Medulla oblongata (tissue), 1 donor: ENCODE data around the gene RPN1.
"Not testable (repeated sequence)": the region's sequence is repeated elsewhere in the genome, so short reads cannot be mapped to it uniquely, and the experiment has no call there.

Experiments used
- DNase-seq: peaks from one replicate; pipeline ENCODE4 v3.0.0-alpha.2; 2015; ENCODE audit errors: extremely low spot score

The RPN1 gene

DNA sequence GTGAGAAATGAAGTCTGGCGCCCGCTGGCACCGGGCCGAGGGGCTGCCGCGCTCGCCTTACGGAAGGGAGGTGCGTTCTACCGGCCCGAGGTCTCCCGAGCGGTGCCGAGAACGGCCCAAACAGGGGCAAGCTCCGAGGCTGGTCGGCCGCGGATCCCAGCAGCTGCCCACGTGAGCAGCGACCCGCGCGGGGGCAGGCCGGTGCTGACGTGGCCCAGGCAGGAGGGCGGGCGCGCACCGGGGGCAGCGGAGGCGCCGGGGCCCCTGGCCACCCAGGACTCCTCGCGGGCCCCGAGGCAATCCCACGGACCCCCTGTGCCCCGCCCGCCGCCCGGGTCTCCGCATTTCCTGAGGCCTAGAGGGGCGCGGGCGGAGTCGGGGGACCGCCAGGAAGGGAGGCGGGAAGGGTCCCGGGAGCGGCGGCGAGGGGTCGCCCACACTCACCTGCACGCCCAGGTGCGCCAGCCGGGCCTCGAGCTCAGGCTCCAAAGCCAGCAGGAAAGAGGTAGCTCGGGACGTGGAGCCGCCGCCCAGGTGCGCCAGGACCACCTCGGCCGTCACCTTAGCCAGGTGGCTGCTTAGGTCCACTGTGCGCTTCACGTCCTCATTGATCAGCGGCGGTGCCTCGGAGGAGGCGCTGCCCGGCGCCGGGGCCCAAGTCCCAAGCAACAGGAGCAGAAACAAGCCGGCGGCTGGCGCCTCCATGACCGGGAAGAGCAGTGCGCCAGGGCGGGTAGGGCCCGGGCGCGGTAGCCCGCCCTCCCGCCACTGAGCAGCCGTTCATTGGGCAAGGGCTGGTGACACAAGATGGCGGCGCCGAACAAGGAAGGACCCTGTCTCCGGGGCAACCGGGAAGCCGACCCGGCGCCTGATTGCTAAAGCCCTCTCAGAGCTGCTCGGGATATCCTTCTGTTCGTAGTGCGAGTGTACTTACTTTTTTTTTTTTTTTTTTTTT, at the start of gene RPN1:
TSS of gene RPN1 (minus strand) at position 723 of the 955 bp plus-strand sequence. CDS start at position 705, 18 bp downstream.
- DNase-seq, result peak; percentile 94

GRCh38 chr3:128698211-128699047, 47.8 kb upstream of the RPN1 start:
- DNase-seq, result peak; percentile 33

DNA sequence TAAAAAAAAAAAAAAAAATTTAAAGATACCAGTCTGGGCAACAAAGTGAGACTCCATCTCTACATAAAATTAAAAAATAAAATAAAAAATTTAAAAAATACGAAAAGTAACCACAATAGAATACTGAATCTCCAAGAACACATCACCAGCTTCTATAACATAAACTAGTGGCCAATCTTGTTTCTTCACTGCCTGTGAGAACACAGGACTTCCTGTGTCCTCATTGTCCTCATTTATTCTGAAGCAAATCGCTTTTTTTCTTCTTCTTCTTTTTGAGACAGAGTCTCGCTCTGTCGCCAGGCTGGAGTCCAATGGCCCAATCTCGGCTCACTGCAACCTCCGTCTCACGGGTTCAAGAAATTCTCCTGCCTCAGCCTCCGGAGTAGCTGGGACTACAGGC, 46.7 kb upstream of the RPN1 start:
- no peak for DNase-seq

DNA sequence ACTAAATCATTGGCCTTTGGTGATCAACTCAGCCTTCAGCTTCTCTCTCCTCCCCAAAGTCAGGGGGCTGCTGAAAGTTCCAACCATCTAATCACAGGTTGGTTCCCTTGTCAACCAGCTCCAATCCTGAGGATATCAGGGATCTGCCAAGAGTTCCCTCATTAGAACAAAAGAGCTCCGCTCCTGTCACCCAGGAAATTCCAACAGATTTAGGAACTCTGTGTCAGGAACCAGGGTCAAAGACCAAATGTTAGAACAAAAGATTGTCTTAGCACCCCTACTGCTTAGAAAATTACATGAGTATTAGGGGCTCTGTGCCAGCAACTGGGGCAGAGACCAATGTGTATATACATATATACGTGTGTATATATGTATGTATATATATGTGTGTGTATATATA, 43.1 kb upstream of the RPN1 start:
- no peak for DNase-seq

GRCh38 chr3:128689060-128689459, 38.4 kb upstream of the RPN1 start:
- DNase-seq, result no peak

- no peak for DNase-seq
Observed at GRCh38 chr3:128686465-128686864, 35.8 kb upstream of the RPN1 start.

GRCh38 chr3:128684986-128685726, 34.5 kb upstream of the RPN1 start:
- DNase-seq, result no peak

- DNase-seq, result no peak
Observed at GRCh38 chr3:128683957-128684356, 33.3 kb upstream of the RPN1 start.

- DNase-seq, result peak; percentile 62
Observed at GRCh38 chr3:128681369-128681829, 30.8 kb upstream of the RPN1 start.

GRCh38 chr3:128680603-128681368, 30.2 kb upstream of the RPN1 start:
- DNase-seq, result peak; percentile 98

DNA sequence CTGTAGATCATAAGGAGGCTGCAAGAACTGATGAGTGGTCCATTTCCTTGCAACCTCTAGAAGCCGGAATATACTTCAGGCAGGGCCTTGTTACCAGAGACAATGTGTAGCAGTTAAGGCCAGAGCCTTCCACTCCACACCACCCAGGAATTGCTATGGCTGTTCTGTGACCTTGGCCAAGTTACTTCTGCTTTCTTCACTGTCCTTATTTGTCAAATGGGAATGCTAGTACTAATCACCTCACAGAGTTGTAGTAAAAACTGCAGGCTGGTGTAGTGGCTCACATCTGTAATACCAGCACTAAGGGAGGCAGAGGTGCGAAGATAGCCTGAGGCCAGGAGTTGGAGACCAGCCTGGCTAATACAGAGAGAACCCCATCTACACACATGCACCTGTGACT, 28.7 kb upstream of the RPN1 start:
- DNase-seq, result no peak

DNA sequence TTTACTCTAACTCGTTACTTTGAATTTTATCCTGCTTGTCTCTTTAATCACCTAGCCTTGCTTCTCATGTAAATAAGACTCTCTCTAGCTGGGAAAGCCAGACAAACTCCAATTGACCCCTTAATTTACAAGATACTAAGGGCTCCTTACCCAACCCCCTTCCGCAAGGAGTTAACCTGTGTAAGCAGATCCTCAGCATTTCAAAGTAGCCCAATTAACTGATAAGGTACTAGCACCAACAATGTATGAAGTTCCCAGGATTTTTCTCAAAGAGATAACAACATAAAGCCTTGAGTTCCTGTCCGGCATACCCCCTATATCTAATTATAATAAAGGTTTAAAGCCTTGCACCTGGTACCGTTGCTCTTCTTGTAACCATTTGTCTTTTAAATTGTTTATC, 25.2 kb upstream of the RPN1 start:
- not testable (repeated sequence) for DNase-seq

DNA sequence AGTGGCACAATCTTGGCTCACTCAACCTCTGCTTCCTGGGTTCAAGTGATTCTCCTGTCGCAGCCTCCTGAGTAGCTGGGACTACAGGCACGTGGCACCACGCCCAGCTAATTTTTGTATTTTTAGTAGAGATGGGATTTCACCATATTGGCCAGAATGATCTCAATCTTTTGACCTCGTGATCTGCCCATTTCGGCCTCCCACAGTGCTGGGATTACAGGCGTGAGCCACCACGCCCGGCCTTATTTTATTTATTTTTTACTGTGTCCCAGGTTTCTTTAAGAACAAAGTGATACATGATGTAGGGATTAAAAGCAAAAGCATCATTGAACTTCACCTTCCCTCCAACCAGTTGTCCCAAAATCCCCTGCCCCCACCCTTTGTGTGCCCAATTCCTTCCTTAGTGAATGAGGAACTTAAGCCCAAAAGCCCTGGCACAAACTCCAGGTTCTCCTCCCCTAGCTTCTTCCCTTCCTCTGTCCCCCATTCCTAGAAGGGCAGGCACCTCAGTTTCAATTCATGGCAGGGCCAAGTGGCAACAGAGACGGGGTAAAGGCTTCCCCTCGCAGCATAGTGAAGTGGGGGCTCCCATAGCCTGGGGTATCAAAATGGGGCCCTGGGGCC, 23.7 kb upstream of the RPN1 start:
- no peak for DNase-seq

DNA sequence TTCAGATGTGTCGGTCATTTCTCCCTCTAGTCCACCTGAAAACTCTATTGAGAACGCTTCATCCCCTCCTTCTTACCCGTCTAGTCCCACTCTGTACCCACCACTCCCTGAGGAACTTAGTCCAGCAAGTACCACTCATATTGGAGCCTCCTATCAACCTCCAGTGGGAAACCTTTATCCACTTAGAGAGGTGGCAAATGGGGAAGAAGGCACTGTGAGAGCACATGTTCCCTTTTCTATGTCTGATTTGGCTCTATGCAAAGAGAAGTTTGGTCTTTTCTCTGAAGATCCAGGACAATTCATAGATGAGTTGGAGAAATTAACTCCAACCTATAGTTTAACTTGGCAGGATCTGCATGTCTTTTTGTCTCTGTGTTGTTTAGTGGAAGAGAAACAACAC, 17.0 kb upstream of the RPN1 start:
- no peak for DNase-seq

GRCh38 chr3:128665362-128666021, 14.9 kb upstream of the RPN1 start:
- DNase-seq, result no peak

GRCh38 chr3:128663151-128663550, 12.5 kb upstream of the RPN1 start:
- DNase-seq, result no peak

DNA sequence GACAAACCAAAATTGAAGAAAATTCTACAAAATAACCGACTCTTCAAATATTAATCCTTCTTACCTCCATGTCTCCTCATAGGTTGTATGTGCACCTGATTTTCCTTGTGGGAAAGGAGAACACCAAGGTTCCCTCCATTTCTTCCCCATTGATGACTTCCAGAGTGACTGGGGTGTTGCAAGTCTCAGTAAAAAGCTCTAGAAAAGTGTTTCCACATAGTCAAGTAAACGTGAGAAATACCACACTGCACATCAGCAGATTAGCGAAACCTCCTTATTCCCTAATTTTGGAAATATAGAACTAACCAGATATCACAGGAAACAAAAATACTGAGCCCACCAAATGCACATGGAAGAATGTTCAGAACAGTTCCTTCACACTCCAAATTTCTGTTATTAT, 4.9 kb upstream of the RPN1 start:
- DNase-seq, result no peak

- not testable (repeated sequence) for DNase-seq
Observed at GRCh38 chr3:128653993-128654805, 3.6 kb upstream of the RPN1 start.

DNA sequence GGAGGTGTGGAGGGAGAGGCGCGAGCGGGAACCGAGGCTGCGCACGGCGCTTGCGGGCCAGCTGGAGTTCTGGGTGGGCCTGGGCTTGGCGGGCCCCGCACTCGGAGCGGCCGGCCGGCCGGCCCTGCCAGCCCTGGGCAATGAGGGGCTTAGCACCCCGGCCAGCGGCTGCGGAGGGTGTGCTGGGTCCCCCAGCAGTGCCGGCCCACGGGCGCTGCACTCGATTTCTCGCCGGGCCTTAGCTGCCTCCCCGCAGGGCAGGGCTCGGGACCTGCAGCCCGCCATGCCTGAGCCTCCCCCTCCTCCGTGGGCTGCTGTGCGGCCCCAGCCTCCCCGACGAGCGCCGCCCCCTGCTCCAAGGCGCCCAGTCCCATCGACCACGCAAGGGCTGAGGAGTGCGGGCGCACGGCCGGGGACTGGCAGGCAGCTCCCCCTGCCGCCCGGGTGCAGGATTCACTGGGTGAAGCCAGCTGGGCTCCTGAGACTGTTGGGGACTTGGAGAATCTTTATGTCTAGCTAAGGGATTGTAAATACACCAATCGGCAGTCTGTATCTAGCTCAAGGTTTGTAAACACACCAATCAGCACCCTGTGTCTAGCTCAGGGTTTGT, 2.9 kb upstream of the RPN1 start:
- DNase-seq, result not testable (repeated sequence)
